K562 (cell line): ENCODE measurements around the gene SOAT2. TPM values are rescaled to one million over a fixed set of nuclear protein-coding genes. Genes with fewer than 3 reads are reported as not detected.

Experiments used
- ATAC-seq: fragments of 200-7000 bp; cut with Tn5 transposase; 3 replicates; pipeline ENCODE4 v1.9.1; 2020; ENCODE audit warnings: moderate library complexity
- BruUV-seq: library from RNA; stranded (reverse); fragments of 400-500 nt; replicated peaks from 2 replicates; lab custom pipeline; 2021; lab: Mats Ljungman, UMichigan
- CTCF ChIA-PET: fragments of 300-600 bp; formaldehyde crosslinking; extraction: SDS; loops from one replicate; lab custom pipeline; 2021; ENCODE audit warnings: low intra/inter-chr PET ratio; lab: Yijun Ruan, JAX
- POLR2A ChIA-PET: fragments of 300-600, 350-650 bp; sonication (Branson Sonifier 250); formaldehyde crosslinking; extraction: SDS; loops from one replicate; lab custom pipeline; 2021; ENCODE audit warnings: antibody characterized with exemption, inconsistent platforms; lab: Yijun Ruan, JAX
- DNase-seq, 4 experiments: peaks; one replicate each; pipeline versions ENCODE4 v3.0.0 to v3.0.0-alpha.2; 2011 to 2018; ENCODE audit warnings: low spot score in 3 of 4, mixed read lengths in 3 of 4; ENCODE audit errors: extremely low read depth in 1 of 4
- FAIRE-seq: peaks from 2 replicates; lab custom pipeline; 2011; peaks lifted over from hg19 to GRCh38; lab: Jason Lieb, UNC
- H2AFZ ChIP-seq: 2 replicates; pipeline ENCODE4 v1.6.0; 2011; ENCODE audit warnings: low read depth, low read length, control low read depth, inconsistent platforms
- H3K27ac ChIP-seq: fragments of 200-600 bp; 3 replicates; pipeline ENCODE4 v1.8.0; 2011; ENCODE audit warnings: low read depth, mild to moderate bottlenecking, control low read depth, inconsistent platforms, low read length, moderate library complexity, mixed read lengths; ENCODE audit errors: extremely low read depth
- H3K27me3 ChIP-seq, 2 experiments: fragments of 300-600 bp in 1 of 2; 2 replicates in 1 of 2; 3 replicates in 1 of 2; pipeline versions ENCODE4 v1.6.0 to v1.8.0; 2011; ENCODE audit warnings: inconsistent platforms in 2 of 2, low read length in 2 of 2, mild to moderate bottlenecking in 1 of 2, mixed read lengths in 1 of 2, moderate library complexity in 1 of 2; ENCODE audit not compliant: control insufficient read depth in 2 of 2, insufficient read depth in 2 of 2
- H3K36me3 ChIP-seq: fragments of 300-600 bp; 3 replicates; pipeline ENCODE4 v1.8.0; 2011; ENCODE audit warnings: mild to moderate bottlenecking, low read length, inconsistent platforms; ENCODE audit not compliant: control insufficient read depth, insufficient read depth
- H3K4me1 ChIP-seq, 2 experiments: fragments of 200-600 bp in 1 of 2; replicated peaks in 1 of 2; 2 replicates in 1 of 2; 3 replicates in 1 of 2; pipeline versions ENCODE4 v1.5.1 to v1.8.0; 2011; ENCODE audit warnings: inconsistent platforms in 2 of 2, low read length in 2 of 2, mild to moderate bottlenecking in 1 of 2, mixed read lengths in 1 of 2, moderate library complexity in 1 of 2; ENCODE audit not compliant: control insufficient read depth in 2 of 2, insufficient read depth in 2 of 2
- H3K4me2 ChIP-seq: 2 replicates; pipeline ENCODE4 v1.6.1; 2011; ENCODE audit warnings: low read length, control low read depth, inconsistent platforms, mixed read lengths; ENCODE audit not compliant: insufficient read depth
- H3K4me3 ChIP-seq: fragments of 200-600 bp; sonication (generic), shearing (Covaris generic); 2 replicates; pipeline ENCODE4 v1.5.1; 2016; ENCODE audit warnings: control low read depth, inconsistent platforms
- H3K79me2 ChIP-seq: fragments of 200-600 bp; 3 replicates; pipeline ENCODE4 v1.8.0; 2011; ENCODE audit warnings: low read length, inconsistent platforms; ENCODE audit not compliant: control insufficient read depth, insufficient read depth
- H3K9ac ChIP-seq, 2 experiments: 2 replicates each; pipeline versions ENCODE4 v1.6.0 to v1.6.1; 2011; ENCODE audit warnings: low read depth in 2 of 2, low read length in 2 of 2, control low read depth in 1 of 2, inconsistent platforms in 1 of 2, mild to moderate bottlenecking in 1 of 2, mixed read lengths in 1 of 2; ENCODE audit not compliant: insufficient read depth in 1 of 2
- H3K9me1 ChIP-seq: one replicate; pipeline ENCODE4 v1.6.0; 2011; ENCODE audit warnings: inconsistent platforms, mild to moderate bottlenecking, low read length, moderate library complexity; ENCODE audit not compliant: control insufficient read depth, insufficient read depth
- H3K9me3 ChIP-seq: replicated peaks from 2 replicates; pipeline ENCODE4 v1.5.1; 2011; ENCODE audit warnings: low read depth, low read length, inconsistent platforms; ENCODE audit not compliant: control insufficient read depth, insufficient read depth
- H4K20me1 ChIP-seq: replicated peaks from 2 replicates; pipeline ENCODE4 v1.6.1; 2011; ENCODE audit warnings: low read length, inconsistent platforms, mixed read lengths; ENCODE audit not compliant: control insufficient read depth, insufficient read depth
- KLF16 ChIP-seq: IDR thresholded peaks from 2 replicates; pipeline ENCODE4 v1.6.1; 2016; ENCODE audit warnings: antibody characterized with exemption
- MAZ ChIP-seq, 2 experiments: fragments of 450-650 bp in 1 of 2; sonication (generic) in 1 of 2; formaldehyde crosslinking; IDR thresholded peaks in 1 of 2; conservative IDR thresholded peaks in 1 of 2; 2 replicates each; pipeline versions ENCODE4 v1.4.0 to v1.5.0; 2020; ENCODE audit warnings: mild to moderate bottlenecking in 1 of 2, missing genetic modification reagents in 1 of 2
- MCM7 ChIP-seq, 2 experiments: fragments of 450-650 bp; IDR thresholded peaks; 2 replicates each; pipeline ENCODE4 v1.6.1; 2016 to 2018
- ZC3H11A ChIP-seq: IDR thresholded peaks from 2 replicates; pipeline ENCODE4 v1.6.1; 2012; ENCODE audit warnings: low read depth, low read length, improper control_type of control experiment
- ZFP30 ChIP-seq: fragments of 250-450 bp; sonication (Bioruptor Pico); IDR thresholded peaks from 2 replicates; pipeline ENCODE4 v1.8.0; 2022; ENCODE audit warnings: moderate library complexity, mild to moderate bottlenecking, inconsistent platforms, borderline replicate concordance
- ZNF197 ChIP-seq: fragments of 200-800 bp; sonication (Bioruptor generic); IDR thresholded peaks from 2 replicates; pipeline ENCODE4 v1.6.1; 2016; ENCODE audit warnings: low read depth, missing genetic modification characterization, missing compliant biosample characterization
- ZNF253 ChIP-seq: fragments of 250-450 bp; sonication (Bioruptor Pico); conservative IDR thresholded peaks from 2 replicates; pipeline ENCODE4 v1.6.1; 2021; ENCODE audit warnings: mild to moderate bottlenecking
- whole genome bisulfite sequencing: fragments of 100-300 bp; shearing (Covaris generic); methylation state at CpG from one replicate; pipeline ENCODE4 v1.1.6; 2016; ENCODE audit warnings: low coverage, mixed read lengths; ENCODE audit not compliant: insufficient coverage; ENCODE audit errors: missing lambda C conversion rate; 5-methylcytosine and 5-hydroxymethylcytosine counted together
- in situ Hi-C: fragments of 300-500 bp; cut with MboI; formaldehyde crosslinking; loops from 4 replicates; pipeline ENCODE4 v1.15.0; 2018; ENCODE audit warnings: inconsistent platforms, mixed read lengths
- intact Hi-C: fragments of 100-400 bp; cut with micrococcal nuclease; formaldehyde crosslinking; loops from 2 replicates; pipeline ENCODE4 v1.14.2; 2022
- polyA plus RNA-seq, 8 experiments: library from polyadenylated mRNA; depleted of rRNA in 4 of 8; stranded (reverse) in 5 of 8; unstranded in 3 of 8; fragments of >200 nt; fragmentation: Nextera tagmentation in 2 of 8; fragmentation: Illumina TruSeq in 1 of 8; extraction: Ambion mirVana in 2 of 8; extraction: Trizol in 1 of 8; gene quantifications; 2 replicates each; pipeline versions ENCODE4 v1.2.1 to v1.2.3, GENCODE V29; 2011 to 2014; ENCODE audit warnings: inconsistent platforms in 1 of 8, missing spikeins in 1 of 8
- total RNA-seq, 7 experiments: library from RNA; depleted of rRNA in 6 of 7; stranded (reverse); fragments of >200 nt in 6 of 7; fragmentation: Illumina TruSeq in 2 of 7; extraction: Trizol in 2 of 7; gene quantifications; 2 replicates each; pipeline versions ENCODE4 v1.2.1 to v1.2.3, GENCODE V29; 2011 to 2021; ENCODE audit warnings: low replicate concordance in 1 of 7
- TF ChIP-seq, protein P1 (sequence below), 2 experiments: fragments of 150-350 bp in 1 of 2; IDR thresholded peaks; 2 replicates each; pipeline ENCODE4 v1.6.1; 2012 to 2016; ENCODE audit warnings: low read depth in 2 of 2, low read length in 2 of 2, mild to moderate bottlenecking in 1 of 2, moderate library complexity in 1 of 2
- TF ChIP-seq, protein P2 (sequence below): sonication (generic); formaldehyde crosslinking; IDR thresholded peaks from 2 replicates; pipeline ENCODE4 v1.8.1; 2023; ENCODE audit warnings: mild to moderate bottlenecking, missing genetic modification reagents, moderate library complexity

SOAT2 gene
- total and polyA plus RNA-seq, 9 of the 15 experiments (the other 6 are each of a cell fraction or from before 2014, with no cell fraction given): 0.04 TPM; not detected in 8

DNA sequence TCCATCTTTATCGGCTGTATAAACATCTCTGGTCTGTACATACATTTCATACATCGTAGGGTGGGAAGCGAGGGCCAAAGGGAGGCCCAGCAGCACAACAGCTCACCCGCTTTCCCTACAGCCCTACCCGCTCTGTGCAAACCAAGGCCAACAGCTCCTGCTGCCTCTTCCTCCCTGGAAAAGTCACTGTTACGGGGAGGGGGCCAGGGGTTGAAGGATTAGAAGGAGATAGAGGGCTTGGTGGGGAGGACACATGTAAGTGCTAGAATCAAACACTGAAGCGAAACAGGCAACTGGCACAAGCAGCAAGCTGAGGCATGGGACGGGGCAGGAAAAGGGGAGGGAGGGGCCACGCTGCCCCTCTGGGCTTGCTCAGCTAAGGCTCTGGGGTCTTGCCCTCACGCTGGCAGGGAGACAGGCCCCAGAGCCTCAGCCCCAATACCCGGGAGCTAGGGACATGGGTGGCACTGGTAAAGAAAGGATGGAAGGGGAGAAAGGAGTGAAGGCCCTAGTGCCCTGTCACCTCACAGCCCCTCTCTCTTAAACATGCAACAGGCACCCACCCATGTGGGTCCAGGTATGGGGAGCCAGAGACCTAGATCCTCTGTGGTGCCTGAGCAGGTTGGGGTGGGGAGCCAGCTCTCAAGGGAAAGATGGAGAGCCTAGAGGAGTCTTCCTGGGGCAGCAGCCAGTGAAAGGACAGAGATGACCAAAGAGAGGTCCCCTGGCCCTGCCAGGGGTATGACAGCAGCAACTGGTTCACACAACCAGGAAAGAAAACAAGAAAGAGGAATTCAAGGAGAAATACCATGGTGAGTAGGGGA, 38.5 kb upstream of the SOAT2 start (continued):
- TF ChIP-seq, protein P1, sequence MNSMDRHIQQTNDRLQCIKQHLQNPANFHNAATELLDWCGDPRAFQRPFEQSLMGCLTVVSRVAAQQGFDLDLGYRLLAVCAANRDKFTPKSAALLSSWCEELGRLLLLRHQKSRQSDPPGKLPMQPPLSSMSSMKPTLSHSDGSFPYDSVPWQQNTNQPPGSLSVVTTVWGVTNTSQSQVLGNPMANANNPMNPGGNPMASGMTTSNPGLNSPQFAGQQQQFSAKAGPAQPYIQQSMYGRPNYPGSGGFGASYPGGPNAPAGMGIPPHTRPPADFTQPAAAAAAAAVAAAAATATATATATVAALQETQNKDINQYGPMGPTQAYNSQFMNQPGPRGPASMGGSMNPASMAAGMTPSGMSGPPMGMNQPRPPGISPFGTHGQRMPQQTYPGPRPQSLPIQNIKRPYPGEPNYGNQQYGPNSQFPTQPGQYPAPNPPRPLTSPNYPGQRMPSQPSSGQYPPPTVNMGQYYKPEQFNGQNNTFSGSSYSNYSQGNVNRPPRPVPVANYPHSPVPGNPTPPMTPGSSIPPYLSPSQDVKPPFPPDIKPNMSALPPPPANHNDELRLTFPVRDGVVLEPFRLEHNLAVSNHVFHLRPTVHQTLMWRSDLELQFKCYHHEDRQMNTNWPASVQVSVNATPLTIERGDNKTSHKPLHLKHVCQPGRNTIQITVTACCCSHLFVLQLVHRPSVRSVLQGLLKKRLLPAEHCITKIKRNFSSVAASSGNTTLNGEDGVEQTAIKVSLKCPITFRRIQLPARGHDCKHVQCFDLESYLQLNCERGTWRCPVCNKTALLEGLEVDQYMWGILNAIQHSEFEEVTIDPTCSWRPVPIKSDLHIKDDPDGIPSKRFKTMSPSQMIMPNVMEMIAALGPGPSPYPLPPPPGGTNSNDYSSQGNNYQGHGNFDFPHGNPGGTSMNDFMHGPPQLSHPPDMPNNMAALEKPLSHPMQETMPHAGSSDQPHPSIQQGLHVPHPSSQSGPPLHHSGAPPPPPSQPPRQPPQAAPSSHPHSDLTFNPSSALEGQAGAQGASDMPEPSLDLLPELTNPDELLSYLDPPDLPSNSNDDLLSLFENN (IDR thresholded peaks at IDR 0.05; ENCODE audit: low read depth in 2 of 2, low read length in 2 of 2): no peak
- TF ChIP-seq ZNF253: no peak
- TF ChIP-seq ZNF197 (CRISPR knock-in tag): no peak

DNA sequence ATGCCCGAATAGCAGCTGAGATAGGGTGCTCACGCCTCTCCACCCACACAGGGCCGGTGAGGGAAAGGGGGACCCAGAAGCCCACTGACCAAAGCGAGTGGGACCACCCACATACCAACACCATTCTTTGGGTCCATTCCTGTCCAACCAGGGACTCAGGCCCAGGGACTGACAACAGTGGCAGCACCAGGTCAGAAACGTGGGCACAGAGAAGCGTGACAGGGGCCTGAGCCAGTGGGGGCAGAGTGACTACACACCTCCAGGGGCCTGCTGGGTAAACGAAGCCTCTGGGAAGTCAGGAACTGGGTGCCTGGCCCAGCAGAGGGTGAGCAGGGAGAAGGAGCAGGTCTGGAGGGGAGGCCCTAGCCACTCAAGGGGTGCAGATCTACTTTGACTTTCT, 37.8 kb upstream of the SOAT2 start:
- H3K27ac ChIP-seq: no peak overlapping the region
- in situ Hi-C loops (loop anchor here (5.0 to 10.0 kb wide), 3 partner anchors 37 to 222 kb away; partner anchors contain the start of genes ITGB7 and SOAT2), intact Hi-C loops (loop anchor here (10.0 kb wide), 1 partner anchor 439 kb away; the partner anchor contains the start of genes NPFF and TARBP2)
- ChIA-PET CTCF (interaction anchor here (2.1 kb wide), 1 partner anchor 33 kb away, joined by 49 read pairs; the partner anchor contains the start of gene IGFBP6), POLR2A (interaction anchor here (0.6 to 1.9 kb wide), 8 partner anchors 8 to 455 kb away, joined by 3 to 8 read pairs (median 6); partner anchors contain the start of gene SPRYD3)
- no peak overlapping the region for H2AFZ ChIP-seq
- ATAC-seq (no peak), DNase-seq (no peak), FAIRE-seq (no peak)
- H3K4me1 ChIP-seq: peaks cover 8 to 19% of the 10 kb centered on the region in 2 experiments; a peak in 4 of 5 replicates
- H3K9me3 ChIP-seq: no peaks in the 10 kb centered on the region
- no TSS peak for BruUV-seq
- TF ChIP-seq MAZ (CRISPR knock-in tag; conservative IDR thresholded peaks at IDR 0.05 in 1 of 2, IDR thresholded peaks at IDR 0.05 in 1 of 2): 0 out of 4 replicates have a peak, but pooled peaks of 1 of the 2 experiments have one; percentile 3
- TF ChIP-seq, protein P2, sequence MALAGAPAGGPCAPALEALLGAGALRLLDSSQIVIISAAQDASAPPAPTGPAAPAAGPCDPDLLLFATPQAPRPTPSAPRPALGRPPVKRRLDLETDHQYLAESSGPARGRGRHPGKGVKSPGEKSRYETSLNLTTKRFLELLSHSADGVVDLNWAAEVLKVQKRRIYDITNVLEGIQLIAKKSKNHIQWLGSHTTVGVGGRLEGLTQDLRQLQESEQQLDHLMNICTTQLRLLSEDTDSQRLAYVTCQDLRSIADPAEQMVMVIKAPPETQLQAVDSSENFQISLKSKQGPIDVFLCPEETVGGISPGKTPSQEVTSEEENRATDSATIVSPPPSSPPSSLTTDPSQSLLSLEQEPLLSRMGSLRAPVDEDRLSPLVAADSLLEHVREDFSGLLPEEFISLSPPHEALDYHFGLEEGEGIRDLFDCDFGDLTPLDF: no peak
- TF ChIP-seq KLF16: no peak
- TF ChIP-seq MCM7 (IDR thresholded peaks at IDR 0.05): no peak
- no peak for TF ChIP-seq ZFP30
- TF ChIP-seq ZC3H11A: no peak
- no peaks in the 10 kb centered on the region for H4K20me1 ChIP-seq
- no peaks in the 10 kb centered on the region for H3K9me1 ChIP-seq
- H3K79me2 ChIP-seq: no peaks in the 10 kb centered on the region
- no peaks in the 10 kb centered on the region; a peak in 1 of 5 replicates for H3K27me3 ChIP-seq
- H3K36me3 ChIP-seq: peaks cover 8% of the 10 kb centered on the region; the same call in 2 of the 3 replicates
- 68% methylated on average over 7 of the region's 7 CpGs for WGBS
- H3K4me3 ChIP-seq: no peak overlapping the region
- H3K4me2 ChIP-seq: no peak overlapping the region
- peak overlapping the region in 1 of 2 experiments; percentile 74; a peak in 1 of 4 replicates for H3K9ac ChIP-seq
